GM12874 (cell line): Measurements from ENCODE around the gene APOM.

Experiments used
- TF ChIP-seq, protein P1 (sequence below): IDR thresholded peaks from 2 replicates; pipeline ENCODE4 v1.5.1; 2011; ENCODE audit warnings: low read depth, mild to moderate bottlenecking, control low read depth, low read length, moderate library complexity; ENCODE audit not compliant: insufficient read depth

The APOM gene

GRCh38 chr6:31683591-31683990 lies 27.9 kb downstream of the APOM start:
- TF ChIP-seq, protein P1, sequence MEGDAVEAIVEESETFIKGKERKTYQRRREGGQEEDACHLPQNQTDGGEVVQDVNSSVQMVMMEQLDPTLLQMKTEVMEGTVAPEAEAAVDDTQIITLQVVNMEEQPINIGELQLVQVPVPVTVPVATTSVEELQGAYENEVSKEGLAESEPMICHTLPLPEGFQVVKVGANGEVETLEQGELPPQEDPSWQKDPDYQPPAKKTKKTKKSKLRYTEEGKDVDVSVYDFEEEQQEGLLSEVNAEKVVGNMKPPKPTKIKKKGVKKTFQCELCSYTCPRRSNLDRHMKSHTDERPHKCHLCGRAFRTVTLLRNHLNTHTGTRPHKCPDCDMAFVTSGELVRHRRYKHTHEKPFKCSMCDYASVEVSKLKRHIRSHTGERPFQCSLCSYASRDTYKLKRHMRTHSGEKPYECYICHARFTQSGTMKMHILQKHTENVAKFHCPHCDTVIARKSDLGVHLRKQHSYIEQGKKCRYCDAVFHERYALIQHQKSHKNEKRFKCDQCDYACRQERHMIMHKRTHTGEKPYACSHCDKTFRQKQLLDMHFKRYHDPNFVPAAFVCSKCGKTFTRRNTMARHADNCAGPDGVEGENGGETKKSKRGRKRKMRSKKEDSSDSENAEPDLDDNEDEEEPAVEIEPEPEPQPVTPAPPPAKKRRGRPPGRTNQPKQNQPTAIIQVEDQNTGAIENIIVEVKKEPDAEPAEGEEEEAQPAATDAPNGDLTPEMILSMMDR, result no peak

GRCh38 chr6:31686483-31686882 lies 30.8 kb downstream of the APOM start:
- TF ChIP-seq, protein P1, result no peak

GRCh38 chr6:31687321-31687720 lies 31.6 kb downstream of the APOM start:
- TF ChIP-seq, protein P1, result no peak

DNA sequence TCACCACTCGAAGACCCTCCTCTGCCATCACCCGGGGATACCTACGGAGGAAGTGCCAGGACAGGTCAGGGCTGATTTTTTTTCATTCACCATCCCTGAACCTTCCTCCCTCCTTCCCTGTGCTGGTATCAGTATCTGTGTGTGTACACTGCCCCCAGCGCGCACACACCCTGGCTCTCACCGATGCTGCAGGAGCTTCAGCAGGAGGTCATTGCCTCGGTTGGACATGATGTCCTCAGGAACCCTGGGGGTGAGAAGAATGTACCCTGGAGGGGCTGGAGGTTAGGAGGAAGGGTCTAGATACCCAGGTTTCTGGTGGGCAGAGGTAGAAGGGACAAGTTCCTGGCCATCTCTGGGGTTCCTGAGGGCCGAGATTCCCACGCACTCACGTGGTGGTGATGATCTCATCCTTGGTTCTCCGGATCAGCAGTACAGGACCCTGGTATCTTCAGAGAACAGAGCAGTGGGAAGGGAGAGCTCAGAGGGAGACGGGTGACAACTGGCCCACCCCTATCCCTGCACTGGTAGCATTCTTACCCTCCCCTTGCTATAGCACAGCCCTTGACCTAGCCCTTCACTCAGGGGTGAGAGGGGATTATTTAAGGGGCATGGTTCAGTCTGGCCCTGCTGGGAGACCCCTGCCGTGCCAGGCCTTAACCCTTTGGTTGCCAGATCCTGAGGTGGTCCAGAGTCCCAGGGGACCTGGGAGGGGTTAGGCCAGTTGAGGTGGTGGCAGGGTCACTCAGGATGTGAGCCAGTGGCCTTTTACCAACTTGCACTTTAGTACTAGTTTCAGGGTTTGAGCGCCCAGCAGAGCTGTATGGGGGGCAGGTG lies 32.4 kb downstream of the APOM start:
- TF ChIP-seq, protein P1, result no peak

GRCh38 chr6:31689249-31690110 lies 33.8 kb downstream of the APOM start:
- TF ChIP-seq, protein P1, result peak; percentile 58

DNA sequence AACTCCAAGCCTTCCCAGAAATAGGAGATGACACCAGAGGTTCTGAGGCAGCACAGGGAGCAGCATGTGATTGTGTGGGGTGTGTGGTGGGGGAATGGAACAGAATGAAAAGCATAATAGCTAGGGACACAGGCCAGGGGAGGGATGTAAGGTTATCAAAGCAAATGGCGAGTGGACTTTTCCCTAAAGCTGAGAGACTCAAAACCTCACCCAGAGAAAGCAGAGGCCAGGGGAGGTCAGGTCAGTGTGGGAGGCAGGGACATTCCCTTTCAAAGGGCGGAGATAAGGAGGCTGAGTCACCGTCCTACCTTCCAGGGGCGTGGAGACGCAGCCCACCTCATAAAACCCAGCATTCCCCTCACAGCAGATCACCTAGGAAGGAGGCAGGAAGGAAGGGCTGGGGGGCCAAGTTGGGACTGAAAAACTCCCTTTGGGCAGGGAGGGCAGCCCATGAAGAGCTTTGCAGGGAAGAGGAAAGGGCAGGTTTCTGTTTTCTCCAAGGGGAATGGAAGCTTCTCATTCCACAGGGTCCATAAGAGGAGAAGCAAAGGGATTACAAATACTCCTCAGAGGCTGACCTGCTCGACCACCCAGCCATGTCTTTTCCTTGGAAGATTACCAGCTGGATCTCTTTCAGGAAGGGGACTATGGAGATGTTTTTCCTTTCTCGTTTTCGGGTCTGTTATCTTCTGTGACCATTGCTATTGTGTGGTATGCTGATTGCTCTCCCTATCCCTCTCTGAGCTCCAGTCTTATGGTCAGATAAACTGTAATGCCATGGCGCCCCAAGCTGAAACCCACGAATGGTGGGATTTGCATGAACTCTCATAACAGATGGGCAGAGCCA lies 34.8 kb downstream of the APOM start:
- TF ChIP-seq, protein P1, result no peak

DNA sequence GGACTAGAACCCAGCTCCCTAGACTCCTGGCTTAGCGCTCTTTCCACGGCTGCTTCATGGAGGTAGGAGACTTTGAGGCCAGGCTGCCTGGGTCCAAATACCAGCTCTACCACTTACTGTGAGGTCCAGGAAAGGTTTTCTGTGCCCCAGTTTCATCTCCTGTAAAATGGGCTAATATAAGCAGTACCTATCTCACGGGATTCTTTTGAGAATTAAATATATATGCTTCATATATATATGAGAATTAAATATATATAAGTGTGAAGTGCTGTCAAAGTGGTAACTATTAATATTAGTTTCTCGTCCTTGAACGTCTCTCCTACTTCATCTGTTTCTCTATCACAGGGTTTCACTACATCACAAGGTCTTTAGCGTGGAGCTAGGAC lies 35.4 kb downstream of the APOM start:
- TF ChIP-seq, protein P1, result no peak
